ENCODE data around the gene FAM171A2. TPM values are rescaled to one million over a fixed set of nuclear protein-coding genes. Genes with fewer than 3 reads are reported as not detected.

Gene FAM171A2
- polyA plus RNA-seq, 3 donors: not detected

DNA sequence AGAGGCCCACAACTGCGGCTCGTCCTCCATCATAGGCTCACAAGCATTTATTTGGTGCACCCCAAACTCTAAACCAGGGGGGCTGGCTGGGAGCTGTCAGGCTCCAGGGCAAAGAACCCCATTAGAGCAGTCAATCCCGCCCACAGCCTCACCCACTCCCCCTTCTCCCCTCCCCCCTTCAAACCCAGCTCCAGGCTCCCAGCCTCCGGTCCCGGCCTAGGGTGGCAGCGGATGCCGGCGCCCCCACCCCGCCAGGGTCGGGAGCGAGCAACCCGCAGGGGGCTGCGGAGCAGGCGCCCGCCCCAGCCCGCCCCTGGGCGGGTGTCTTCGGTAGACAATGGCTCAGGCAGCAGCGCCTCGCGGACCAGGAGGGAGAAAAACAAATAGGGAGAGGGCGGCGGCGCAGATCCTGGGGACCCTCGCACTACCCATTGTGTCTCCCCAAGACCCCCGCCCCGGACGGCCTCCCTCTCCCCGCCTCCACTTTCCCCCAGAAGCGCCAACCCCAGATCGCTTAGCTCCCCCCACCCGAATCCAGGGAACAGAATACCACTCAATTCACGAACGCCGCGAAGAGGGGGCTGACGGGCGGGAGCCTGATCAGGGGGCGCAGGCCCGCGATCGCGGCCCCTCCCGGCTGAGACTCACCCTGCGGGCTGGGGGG is 572 bp downstream of the FAM171A2 start:
- Histone ChIP-seq H3K9ac (ENCODE audit: insufficient read depth, low read length, poor library complexity, severe bottlenecking) (peak overlapping the region; percentile 43), H3K4me1 (ENCODE audit: control insufficient read depth in 1 of 2, insufficient read depth in 2 of 2, low read length in 2 of 2) (peaks cover 9 to 19% of the 10 kb centered on the region in 2 donors), H3K9me3 (replicated peaks in 1 of 2; ENCODE audit: control insufficient read depth in 1 of 2, insufficient read depth in 1 of 2, low read length in 2 of 2) (no peaks in the 10 kb centered on the region), H3K27ac (ENCODE audit: low read depth in 1 of 2, low read length in 2 of 2) (no peak overlapping the region), H3K4me3 (replicated peaks in 1 of 3; ENCODE audit: low read depth in 2 of 3, low read length in 3 of 3) (peak overlapping the region; percentile 35 to 76 (median 36)), H3K4me2 (replicated peaks; ENCODE audit: extremely low read depth, low read length, poor library complexity, severe bottlenecking) (peak overlapping the region; percentile 86), H3K36me3 (replicated peaks in 1 of 2; ENCODE audit: control insufficient read depth in 1 of 2, insufficient read depth in 2 of 2, low read length in 2 of 2) (no peaks in the 10 kb centered on the region), H3K79me2 (ENCODE audit: insufficient read depth, low read length) (no peaks in the 10 kb centered on the region), H3K27me3 (ENCODE audit: control insufficient read depth in 2 of 2, insufficient read depth in 2 of 2, low read length in 2 of 2) (peaks cover 15 to 44% of the 10 kb centered on the region in 2 donors), H4K20me1 (ENCODE audit: insufficient read depth, low read length) (no peaks in the 10 kb centered on the region), H2AFZ (ENCODE audit: insufficient read depth, low read depth, low read length, poor library complexity, severe bottlenecking) (peak overlapping the region; percentile 90)
- intact Hi-C loops (cut with micrococcal nuclease): loop anchor here in 1 of 2 donors (2.0 to 5.0 kb wide), 2 partner anchors 41 to 152 kb away; partner anchors contain the start of gene SLC25A39
- DNase-seq: no peak
- under 1% methylated on average over 40 of the region's 45 CpGs for WGBS (ENCODE audit: insufficient coverage)
- TF ChIP-seq, protein P1, sequence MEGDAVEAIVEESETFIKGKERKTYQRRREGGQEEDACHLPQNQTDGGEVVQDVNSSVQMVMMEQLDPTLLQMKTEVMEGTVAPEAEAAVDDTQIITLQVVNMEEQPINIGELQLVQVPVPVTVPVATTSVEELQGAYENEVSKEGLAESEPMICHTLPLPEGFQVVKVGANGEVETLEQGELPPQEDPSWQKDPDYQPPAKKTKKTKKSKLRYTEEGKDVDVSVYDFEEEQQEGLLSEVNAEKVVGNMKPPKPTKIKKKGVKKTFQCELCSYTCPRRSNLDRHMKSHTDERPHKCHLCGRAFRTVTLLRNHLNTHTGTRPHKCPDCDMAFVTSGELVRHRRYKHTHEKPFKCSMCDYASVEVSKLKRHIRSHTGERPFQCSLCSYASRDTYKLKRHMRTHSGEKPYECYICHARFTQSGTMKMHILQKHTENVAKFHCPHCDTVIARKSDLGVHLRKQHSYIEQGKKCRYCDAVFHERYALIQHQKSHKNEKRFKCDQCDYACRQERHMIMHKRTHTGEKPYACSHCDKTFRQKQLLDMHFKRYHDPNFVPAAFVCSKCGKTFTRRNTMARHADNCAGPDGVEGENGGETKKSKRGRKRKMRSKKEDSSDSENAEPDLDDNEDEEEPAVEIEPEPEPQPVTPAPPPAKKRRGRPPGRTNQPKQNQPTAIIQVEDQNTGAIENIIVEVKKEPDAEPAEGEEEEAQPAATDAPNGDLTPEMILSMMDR (IDR thresholded peaks at IDR 0.05): no peak
- Mint-ChIP-seq H3K9me3 (peaks cover 0 to 3% (median 0%) of the 10 kb centered on the region in 7 donors), H3K4me1 (peaks cover 6% of the 10 kb centered on the region), H3K27ac (peak overlapping the region in 1 of 7 donors; percentile 45), H3K36me3 (no peaks in the 10 kb centered on the region), H3K27me3 (ENCODE audit: low read depth in 3 of 3) (peaks cover 50 to 75% (median 50%) of the 10 kb centered on the region in 3 donors), H3K4me3 (peak overlapping the region; percentile 76 to 90)

DNA sequence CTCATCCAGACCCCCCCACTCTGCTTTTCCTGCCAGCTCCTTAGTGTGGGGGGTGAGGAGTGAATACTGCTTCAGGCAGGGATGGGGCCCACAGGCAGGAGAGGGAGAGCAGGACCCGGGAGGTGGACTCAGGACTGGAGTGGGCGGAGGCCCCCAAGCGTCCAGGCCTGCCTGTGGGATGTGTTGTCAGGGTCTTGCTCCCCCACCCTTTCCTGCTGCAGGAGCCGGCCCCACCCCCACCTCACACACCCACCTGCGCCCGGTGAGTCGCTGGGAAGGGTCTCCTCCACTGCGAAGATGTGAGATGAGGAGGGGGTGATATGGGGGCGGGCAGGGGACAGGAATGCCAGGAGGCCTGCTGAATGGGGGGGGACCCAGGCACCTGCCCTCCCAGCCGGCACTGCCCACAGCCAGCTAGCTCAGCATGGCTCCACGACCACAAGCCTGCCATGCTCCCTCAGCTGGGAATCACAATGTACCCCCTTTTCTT is 1.1 kb downstream of the FAM171A2 start:
- no peaks in the 10 kb centered on the region for H3K36me3 ChIP-seq (replicated peaks in 1 of 2; ENCODE audit: control insufficient read depth in 1 of 2, insufficient read depth in 2 of 2, low read length in 2 of 2)
- no peak overlapping the region for H3K27ac ChIP-seq (ENCODE audit: low read depth in 1 of 2, low read length in 2 of 2)
- Mint-ChIP-seq H3K36me3 (no peaks in the 10 kb centered on the region), H3K27me3 (ENCODE audit: low read depth in 3 of 3) (peaks cover 48 to 76% (median 50%) of the 10 kb centered on the region in 3 donors), H3K4me1 (peaks cover 6% of the 10 kb centered on the region), H3K27ac (no peak overlapping the region), H3K9me3 (peaks cover 0 to 3% (median 0%) of the 10 kb centered on the region in 7 donors), H3K4me3 (peak overlapping the region; percentile 37 to 67)
- WGBS (ENCODE audit: insufficient coverage): 0% methylated on average over 2 of the region's 11 CpGs
- H3K27me3 ChIP-seq (ENCODE audit: control insufficient read depth in 2 of 2, insufficient read depth in 2 of 2, low read length in 2 of 2): peaks cover 15 to 44% of the 10 kb centered on the region in 2 donors
- H3K9me3 ChIP-seq (replicated peaks in 1 of 2; ENCODE audit: control insufficient read depth in 1 of 2, insufficient read depth in 1 of 2, low read length in 2 of 2): no peaks in the 10 kb centered on the region
- no peak overlapping the region for H2AFZ ChIP-seq (ENCODE audit: insufficient read depth, low read depth, low read length, poor library complexity, severe bottlenecking)
- H3K4me1 ChIP-seq (ENCODE audit: control insufficient read depth in 1 of 2, insufficient read depth in 2 of 2, low read length in 2 of 2): peaks cover 9 to 19% of the 10 kb centered on the region in 2 donors
- H3K9ac ChIP-seq (ENCODE audit: insufficient read depth, low read length, poor library complexity, severe bottlenecking): no peak overlapping the region
- intact Hi-C loops (cut with micrococcal nuclease): loop anchor here in 1 of 2 donors (2.0 to 5.0 kb wide), 2 partner anchors 40 to 152 kb away; partner anchors contain the start of gene SLC25A39
- H3K4me2 ChIP-seq (replicated peaks; ENCODE audit: extremely low read depth, low read length, poor library complexity, severe bottlenecking): peak overlapping the region; percentile 86
- TF ChIP-seq, protein P1 (IDR thresholded peaks at IDR 0.05): no peak
- no peak for DNase-seq
- no peaks in the 10 kb centered on the region for H3K79me2 ChIP-seq (ENCODE audit: insufficient read depth, low read length)
- peak overlapping the region in 1 of 3 experiments; percentile 76 for H3K4me3 ChIP-seq (replicated peaks in 1 of 3; ENCODE audit: low read depth in 2 of 3, low read length in 3 of 3)
- H4K20me1 ChIP-seq (ENCODE audit: insufficient read depth, low read length): no peaks in the 10 kb centered on the region

All from CD14-positive monocyte (primary cell).